ENCODE data around the gene ARMC12. TPM values are rescaled to one million over a fixed set of nuclear protein-coding genes. Genes with fewer than 3 reads are reported as not detected.

The ARMC12 gene
- total RNA-seq, 2 experiments from 2014 or later, result 1.0 to 1.1 TPM

- ChIA-PET CTCF (no interaction called here), POLR2A (no interaction called here)
- H3K9me3 Mint-ChIP-seq, result no peaks in the 10 kb centered on the region
- H3K27me3 Mint-ChIP-seq, result peaks cover 29% of the 10 kb centered on the region
- H3K27ac Mint-ChIP-seq, result no peak overlapping the region
- no peak overlapping the region for H3K4me3 Mint-ChIP-seq
- no peaks in the 10 kb centered on the region for H3K36me3 Mint-ChIP-seq (ENCODE audit: low read depth)
- H3K4me1 Mint-ChIP-seq (ENCODE audit: low read depth), result no peaks in the 10 kb centered on the region
- TF ChIP-seq CTCF (IDR thresholded peaks at IDR 0.05), result no peak
- ATAC-seq, result no peak
- intact Hi-C loops (cut with micrococcal nuclease), result no loop called here
- no peak for DNase-seq
These were observed 51.7 kb downstream of the ARMC12 start for GRCh38 chr6:35788423-35788982.

GRCh38 chr6:35790683-35791082 is 53.9 kb downstream of the ARMC12 start:
- DNase-seq (no peak), ATAC-seq (no peak)
- Mint-ChIP-seq H3K27me3 (peaks cover 21% of the 10 kb centered on the region), H3K4me3 (no peak overlapping the region), H3K36me3 (ENCODE audit: low read depth) (no peaks in the 10 kb centered on the region), H3K27ac (no peak overlapping the region), H3K9me3 (no peaks in the 10 kb centered on the region), H3K4me1 (ENCODE audit: low read depth) (no peaks in the 10 kb centered on the region)
- ChIA-PET POLR2A (no interaction called here), CTCF (no interaction called here)
- TF ChIP-seq CTCF (IDR thresholded peaks at IDR 0.05), result no peak
- intact Hi-C loops (cut with micrococcal nuclease), result no loop called here

GRCh38 chr6:35794536-35795452 is 58.0 kb downstream of the ARMC12 start:
- Mint-ChIP-seq H3K9me3 (no peaks in the 10 kb centered on the region), H3K36me3 (ENCODE audit: low read depth) (no peaks in the 10 kb centered on the region), H3K27ac (no peak overlapping the region), H3K4me1 (ENCODE audit: low read depth) (no peaks in the 10 kb centered on the region), H3K4me3 (no peak overlapping the region), H3K27me3 (peaks cover 2% of the 10 kb centered on the region)
- no peak for TF ChIP-seq CTCF (IDR thresholded peaks at IDR 0.05)
- intact Hi-C loops (cut with micrococcal nuclease), result no loop called here
- DNase-seq (no peak), ATAC-seq (no peak)
- CTCF ChIA-PET, result interaction anchor here (1.1 kb wide), 1 partner anchor 242 kb away, joined by 3 read pairs; no protein-coding TSS in a partner anchor
- POLR2A ChIA-PET, result no interaction called here

- H3K4me3 Mint-ChIP-seq, result no peak overlapping the region
- no peaks in the 10 kb centered on the region for H3K36me3 Mint-ChIP-seq (ENCODE audit: low read depth)
- POLR2A ChIA-PET, result no interaction called here
- no peaks in the 10 kb centered on the region for H3K4me1 Mint-ChIP-seq (ENCODE audit: low read depth)
- CTCF ChIA-PET, result no interaction called here
- H3K27ac Mint-ChIP-seq, result no peak overlapping the region
- H3K9me3 Mint-ChIP-seq, result no peaks in the 10 kb centered on the region
- no peak for ATAC-seq
- DNase-seq, result no peak
- no peaks in the 10 kb centered on the region for H3K27me3 Mint-ChIP-seq
- TF ChIP-seq CTCF (IDR thresholded peaks at IDR 0.05), result no peak
- intact Hi-C loops (cut with micrococcal nuclease), result no loop called here
These were observed 58.7 kb downstream of the ARMC12 start for GRCh38 chr6:35795453-35796071.

- no peak for TF ChIP-seq CTCF (IDR thresholded peaks at IDR 0.05)
- Mint-ChIP-seq H3K27me3 (no peaks in the 10 kb centered on the region), H3K27ac (no peak overlapping the region), H3K36me3 (ENCODE audit: low read depth) (no peaks in the 10 kb centered on the region), H3K9me3 (no peaks in the 10 kb centered on the region), H3K4me3 (no peak overlapping the region), H3K4me1 (ENCODE audit: low read depth) (no peaks in the 10 kb centered on the region)
- intact Hi-C loops (cut with micrococcal nuclease), result no loop called here
- no peak for ATAC-seq
- DNase-seq, result no peak
- ChIA-PET POLR2A (interaction anchor here (0.7 kb wide), 1 partner anchor 18 kb away, joined by 3 read pairs; no protein-coding TSS in a partner anchor), CTCF (no interaction called here)
These were observed 59.4 kb downstream of the ARMC12 start for GRCh38 chr6:35796236-35796635.

All from activated CD8-positive, alpha-beta T cell treated with anti-CD3 and anti-CD28 coated beads for 36 hours (primary cell).